Measurements from ENCODE around the gene TMC8. TPM values are rescaled to one million over a fixed set of nuclear protein-coding genes. Genes with fewer than 3 reads are reported as not detected.

TMC8 gene
- total and polyA plus RNA-seq, 2 experiments from 2014 or later = 1.2 to 1.3 TPM

DNA sequence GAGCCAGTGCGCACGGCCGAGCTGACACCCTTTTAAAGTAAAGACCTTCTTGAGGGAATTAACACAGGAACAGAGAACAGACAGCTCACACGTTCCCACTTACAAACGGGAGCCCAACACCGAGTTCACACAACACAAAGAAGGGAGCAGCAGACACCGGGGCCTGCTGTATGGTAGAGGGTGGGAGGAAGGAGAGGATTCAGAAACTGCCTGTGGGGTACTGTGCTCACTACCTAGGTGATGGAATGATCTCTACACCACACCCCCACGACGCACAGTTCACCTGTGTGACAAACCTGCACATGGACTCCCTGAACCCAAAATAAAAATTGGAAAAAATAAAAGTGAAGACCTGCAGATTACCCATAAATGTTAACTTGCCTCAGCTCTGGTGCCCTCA is 34.5 kb upstream of the TMC8 start:
- Mint-ChIP-seq H3K36me3 (ENCODE audit: low read depth) (peaks cover 94% of the 10 kb centered on the region), H3K4me1 (no peaks in the 10 kb centered on the region), H3K4me3 (no peak overlapping the region), H3K9me3 (peaks cover 22% of the 10 kb centered on the region), H3K27ac (no peak overlapping the region), H3K27me3 (ENCODE audit: insufficient read depth, low read depth, poor library complexity) (peaks cover 4% of the 10 kb centered on the region)
- no peak overlapping the region for H3K27ac ChIP-seq (ENCODE audit: low read depth)
- H4K20me1 ChIP-seq (replicated peaks; ENCODE audit: insufficient read depth) = peaks cover 1% of the 10 kb centered on the region; the same call in 1 of the 2 replicates
- no peak overlapping the region for H3K4me2 ChIP-seq
- no peaks in the 10 kb centered on the region for H3F3A ChIP-seq (replicated peaks; ENCODE audit: low read depth)
- DNase-seq (ENCODE audit: low spot score) (no peak), ATAC-seq (no peak)
- H3K9me2 ChIP-seq (ENCODE audit: insufficient read depth) = no peaks in the 10 kb centered on the region
- H3K4me1 ChIP-seq (ENCODE audit: insufficient read depth) = no peaks in the 10 kb centered on the region
- no peak overlapping the region for H2AFZ ChIP-seq
- peaks cover 33% of the 10 kb centered on the region for H3K36me3 ChIP-seq (ENCODE audit: insufficient read depth)
- H3K27me3 ChIP-seq (ENCODE audit: insufficient read depth) = no peaks in the 10 kb centered on the region
- no peaks in the 10 kb centered on the region for H3K79me2 ChIP-seq (replicated peaks; ENCODE audit: insufficient read depth)
- no peak overlapping the region for H3K4me3 ChIP-seq
- TF ChIP-seq ZNF114 (CRISPR knock-in tag; IDR thresholded peaks at IDR 0.05) (no peak), JUNB (IDR thresholded peaks at IDR 0.05; ENCODE audit: unreplicated experiment) (no peak), ETS1 (IDR thresholded peaks at IDR 0.05) (no peak), CREB1 (CRISPR knock-in tag; IDR thresholded peaks at IDR 0.05; ENCODE audit: low read depth) (no peak), ZNF331 (CRISPR knock-in tag; IDR thresholded peaks at IDR 0.05; ENCODE audit: low read depth) (no peak), NANOG (IDR thresholded peaks at IDR 0.05; ENCODE audit: borderline replicate concordance) (no peak), EZH2phosphoT487 (IDR thresholded peaks at IDR 0.05; ENCODE audit: unreplicated experiment) (no peak), CTCF (conservative IDR thresholded peaks at IDR 0.05; ENCODE audit: low read depth in 2 of 2) (no peak), ZNF462 (CRISPR knock-in tag; IDR thresholded peaks at IDR 0.05) (no peak), STAT1 (IDR thresholded peaks at IDR 0.05; ENCODE audit: unreplicated experiment) (no peak), EZH2 (IDR thresholded peaks at IDR 0.05; ENCODE audit: low read depth, unreplicated experiment) (no peak), POLR2AphosphoS5 (IDR thresholded peaks at IDR 0.05; ENCODE audit: low read depth) (no peak)
- TF ChIP-seq, protein P1, sequence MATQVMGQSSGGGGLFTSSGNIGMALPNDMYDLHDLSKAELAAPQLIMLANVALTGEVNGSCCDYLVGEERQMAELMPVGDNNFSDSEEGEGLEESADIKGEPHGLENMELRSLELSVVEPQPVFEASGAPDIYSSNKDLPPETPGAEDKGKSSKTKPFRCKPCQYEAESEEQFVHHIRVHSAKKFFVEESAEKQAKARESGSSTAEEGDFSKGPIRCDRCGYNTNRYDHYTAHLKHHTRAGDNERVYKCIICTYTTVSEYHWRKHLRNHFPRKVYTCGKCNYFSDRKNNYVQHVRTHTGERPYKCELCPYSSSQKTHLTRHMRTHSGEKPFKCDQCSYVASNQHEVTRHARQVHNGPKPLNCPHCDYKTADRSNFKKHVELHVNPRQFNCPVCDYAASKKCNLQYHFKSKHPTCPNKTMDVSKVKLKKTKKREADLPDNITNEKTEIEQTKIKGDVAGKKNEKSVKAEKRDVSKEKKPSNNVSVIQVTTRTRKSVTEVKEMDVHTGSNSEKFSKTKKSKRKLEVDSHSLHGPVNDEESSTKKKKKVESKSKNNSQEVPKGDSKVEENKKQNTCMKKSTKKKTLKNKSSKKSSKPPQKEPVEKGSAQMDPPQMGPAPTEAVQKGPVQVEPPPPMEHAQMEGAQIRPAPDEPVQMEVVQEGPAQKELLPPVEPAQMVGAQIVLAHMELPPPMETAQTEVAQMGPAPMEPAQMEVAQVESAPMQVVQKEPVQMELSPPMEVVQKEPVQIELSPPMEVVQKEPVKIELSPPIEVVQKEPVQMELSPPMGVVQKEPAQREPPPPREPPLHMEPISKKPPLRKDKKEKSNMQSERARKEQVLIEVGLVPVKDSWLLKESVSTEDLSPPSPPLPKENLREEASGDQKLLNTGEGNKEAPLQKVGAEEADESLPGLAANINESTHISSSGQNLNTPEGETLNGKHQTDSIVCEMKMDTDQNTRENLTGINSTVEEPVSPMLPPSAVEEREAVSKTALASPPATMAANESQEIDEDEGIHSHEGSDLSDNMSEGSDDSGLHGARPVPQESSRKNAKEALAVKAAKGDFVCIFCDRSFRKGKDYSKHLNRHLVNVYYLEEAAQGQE (IDR thresholded peaks at IDR 0.05; ENCODE audit: unreplicated experiment) = no peak

Data from GM23338 (cell line).